Limb (tissue), 2 donors: ENCODE measurements around the gene LEMD2.

Experiments used
- DNase-seq, 2 donors: peaks; one replicate each; pipeline ENCODE4 v3.0.0-alpha.2; 2016; ENCODE audit errors: extremely low spot score in 2 of 2

Gene LEMD2

GRCh38 chr6:33723371-33724085 is 65.4 kb downstream of the LEMD2 start:
- DNase-seq: no peak

- no peak for DNase-seq
Measured at GRCh38 chr6:33722103-33722623, 66.8 kb downstream of the LEMD2 start.

- DNase-seq: no peak
Measured at GRCh38 chr6:33721508-33721907, 67.4 kb downstream of the LEMD2 start.
